ENCODE data around the gene S1PR2. TPM values are rescaled to one million over a fixed set of nuclear protein-coding genes. Genes with fewer than 3 reads are reported as not detected.

S1PR2 gene
- total and polyA plus RNA-seq, 5 donors, result 3.5 to 18.8 (median 8.9) TPM

DNA sequence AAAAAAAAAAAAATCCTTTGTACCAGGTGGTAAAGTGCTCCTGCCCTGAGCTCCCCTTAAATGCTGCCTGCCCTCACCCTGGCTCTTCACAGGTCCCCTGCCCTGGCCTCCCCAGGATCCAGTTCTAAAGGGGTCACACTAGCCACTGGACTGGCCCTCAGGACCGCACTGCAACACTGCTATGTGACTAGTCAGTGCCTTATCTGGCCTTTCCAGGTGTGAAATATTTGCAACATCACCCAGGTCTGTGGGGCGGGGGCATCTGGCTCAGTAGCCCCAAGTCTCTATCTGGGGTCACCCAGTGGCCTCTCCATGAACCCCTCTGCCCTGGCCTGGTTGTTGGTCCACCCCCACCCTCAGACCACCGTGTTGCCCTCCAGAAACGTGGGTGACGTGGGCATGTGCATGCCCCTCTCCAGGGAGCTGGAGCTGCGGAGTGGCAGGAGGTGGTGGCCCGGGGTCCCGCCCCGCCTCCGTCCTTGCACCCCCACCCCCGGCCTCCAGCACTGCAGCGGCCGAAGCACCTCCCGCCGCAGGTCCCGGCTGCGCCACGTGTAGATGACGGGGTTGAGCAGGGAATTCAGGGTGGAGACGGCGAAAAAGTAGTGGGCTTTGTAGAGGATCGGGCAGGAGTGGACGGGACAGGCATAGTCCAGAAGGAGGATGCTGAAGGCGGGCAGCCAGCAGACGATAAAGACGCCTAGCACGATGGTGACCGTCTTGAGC is 7.5 kb downstream of the S1PR2 start:
- no peak for ATAC-seq
- WGBS, result 95% methylated on average over 28 of the region's 28 CpGs
- Histone ChIP-seq H3K4me3 (ENCODE audit: low read length) (no peak overlapping the region), H3K4me1 (ENCODE audit: control insufficient read depth, insufficient read depth, low read length) (peaks cover 3% of the 10 kb centered on the region), H3K27me3 (ENCODE audit: control insufficient read depth, insufficient read depth) (no peaks in the 10 kb centered on the region), H3K9me3 (ENCODE audit: control insufficient read depth, low read length) (no peaks in the 10 kb centered on the region), H3K27ac (ENCODE audit: low read length) (no peak overlapping the region)
- no peak for DNase-seq
- intact Hi-C loops (cut with DNase I), result no loop called here

DNA sequence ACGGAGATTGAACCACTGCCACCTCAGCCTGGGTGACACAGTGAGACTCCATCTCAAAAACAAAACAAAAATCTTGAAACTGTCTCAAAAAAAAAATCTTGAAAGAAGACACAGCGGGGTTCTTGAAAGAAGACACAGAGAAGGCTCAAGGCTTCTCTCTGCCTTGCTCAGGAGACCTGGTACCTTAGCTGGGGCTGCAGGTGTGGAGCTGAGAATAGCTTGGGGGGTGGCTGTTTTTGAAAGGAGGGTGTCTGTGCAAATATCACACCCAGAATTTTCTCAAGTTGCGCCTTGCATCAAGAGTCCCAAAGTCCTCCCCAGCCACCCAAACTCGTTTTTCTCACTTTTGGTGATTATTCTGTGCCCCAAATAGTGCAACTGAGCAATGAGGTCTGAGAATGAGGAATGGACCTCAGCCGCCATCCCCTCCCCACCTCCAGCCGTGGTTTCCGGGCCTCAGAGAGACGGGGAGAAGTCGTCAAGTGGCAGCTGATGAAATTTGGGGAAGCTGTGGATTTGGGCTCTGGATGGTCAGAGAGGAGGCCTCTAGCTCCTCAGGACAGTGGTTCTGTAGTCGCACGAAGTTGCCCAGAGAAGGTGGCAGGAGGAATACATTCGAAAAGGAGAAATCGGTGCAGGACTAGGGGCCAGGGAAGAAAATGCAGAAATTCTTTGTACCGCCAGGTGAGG is 8.8 kb downstream of the S1PR2 start:
- no peak for DNase-seq
- no peak for ATAC-seq

DNA sequence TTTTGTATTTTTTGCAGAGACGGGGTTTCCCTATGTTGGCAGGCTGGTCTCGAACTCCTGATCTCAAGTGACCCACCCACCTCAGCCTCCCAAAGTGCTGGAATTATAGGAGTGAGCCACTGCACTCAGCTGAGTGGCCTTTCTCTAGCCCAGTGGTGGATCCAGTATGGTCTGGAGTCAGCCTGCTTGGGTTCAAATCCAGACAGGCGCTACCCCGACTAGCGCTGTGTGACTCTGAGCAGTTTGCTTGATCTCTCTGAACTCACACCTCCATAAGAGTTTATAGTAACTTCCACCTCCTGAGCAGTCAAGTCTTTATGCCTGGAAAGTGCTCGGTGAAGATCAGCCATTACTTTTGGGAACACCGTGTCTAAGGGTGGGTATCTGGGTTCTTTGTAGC is 10.4 kb downstream of the S1PR2 start:
- Histone ChIP-seq H3K9me3 (ENCODE audit: control insufficient read depth, low read length) (no peaks in the 10 kb centered on the region), H3K27ac (ENCODE audit: low read length) (no peak overlapping the region), H3K4me3 (ENCODE audit: low read length) (no peak overlapping the region), H3K27me3 (ENCODE audit: control insufficient read depth, insufficient read depth) (no peaks in the 10 kb centered on the region), H3K4me1 (ENCODE audit: control insufficient read depth, insufficient read depth, low read length) (no peaks in the 10 kb centered on the region)
- ATAC-seq (no peak), DNase-seq (no peak)
- WGBS, result 85% methylated on average over 7 of the region's 7 CpGs
- intact Hi-C loops (cut with DNase I), result no loop called here

More for the DNA sequence above, 8.8 kb downstream of the S1PR2 start:
- intact Hi-C loops (cut with DNase I), result no loop called here
- Histone ChIP-seq H3K4me1 (ENCODE audit: control insufficient read depth, insufficient read depth, low read length) (peaks cover 3% of the 10 kb centered on the region), H3K27ac (ENCODE audit: low read length) (no peak overlapping the region), H3K27me3 (ENCODE audit: control insufficient read depth, insufficient read depth) (no peaks in the 10 kb centered on the region), H3K4me3 (ENCODE audit: low read length) (no peak overlapping the region), H3K9me3 (ENCODE audit: control insufficient read depth, low read length) (no peaks in the 10 kb centered on the region)
- WGBS, result 77% methylated on average over 14 of the region's 14 CpGs

DNA sequence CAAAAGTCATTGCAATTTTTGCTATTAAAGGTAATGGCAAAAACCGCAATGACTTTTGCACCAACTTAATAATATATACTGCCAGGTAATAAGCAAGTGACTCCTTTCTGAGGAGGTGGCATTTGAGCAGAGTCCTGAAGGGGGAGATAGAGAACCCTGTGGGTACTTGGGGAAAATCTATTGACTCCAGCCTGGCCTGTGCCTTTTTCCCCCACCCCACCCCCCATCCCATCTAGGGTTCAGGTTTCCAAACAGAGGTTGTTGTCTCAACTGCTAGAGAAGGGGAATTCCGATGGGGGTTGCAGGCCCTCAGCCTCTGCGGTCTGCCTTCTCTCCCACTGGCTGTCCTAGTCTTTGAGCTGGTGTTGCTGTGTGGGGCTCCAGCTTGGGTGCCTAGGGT is 11.5 kb downstream of the S1PR2 start:
- no peaks in the 10 kb centered on the region for H3K9me3 ChIP-seq (ENCODE audit: control insufficient read depth, low read length)
- DNase-seq, result no peak
- intact Hi-C loops (cut with DNase I), result no loop called here
- H3K4me3 ChIP-seq (ENCODE audit: low read length), result no peak overlapping the region
- ATAC-seq, result peak in 1 of 2 donors; percentile 8
- WGBS, result 51% methylated on average over 3 of the region's 3 CpGs
- H3K27ac ChIP-seq (ENCODE audit: low read length), result no peak overlapping the region
- H3K4me1 ChIP-seq (ENCODE audit: control insufficient read depth, insufficient read depth, low read length), result no peaks in the 10 kb centered on the region
- no peaks in the 10 kb centered on the region for H3K27me3 ChIP-seq (ENCODE audit: control insufficient read depth, insufficient read depth)

DNA sequence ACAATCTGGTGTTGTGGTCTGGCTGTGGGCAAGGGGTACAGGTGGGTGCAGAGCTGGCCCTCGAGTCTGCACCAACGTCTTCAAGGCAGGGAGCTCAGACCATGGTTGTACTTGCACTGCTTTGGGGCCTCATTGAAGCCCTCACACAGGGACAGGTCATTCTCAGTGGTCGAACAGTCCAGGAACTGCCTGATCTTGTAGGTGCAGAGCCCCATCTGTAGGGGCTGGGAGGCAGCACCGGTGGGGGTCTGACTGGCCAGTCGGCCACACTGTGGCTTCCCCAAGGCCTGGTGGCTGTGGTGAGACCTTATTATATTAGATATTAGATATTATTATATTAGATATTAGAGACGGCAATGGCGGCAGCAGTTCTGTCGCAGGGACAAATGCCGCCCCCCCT is 14.0 kb downstream of the S1PR2 start:
- WGBS, result 88% methylated on average over 9 of the region's 9 CpGs
- Histone ChIP-seq H3K27me3 (ENCODE audit: control insufficient read depth, insufficient read depth) (no peaks in the 10 kb centered on the region), H3K9me3 (ENCODE audit: control insufficient read depth, low read length) (no peaks in the 10 kb centered on the region), H3K4me3 (ENCODE audit: low read length) (no peak overlapping the region), H3K27ac (ENCODE audit: low read length) (no peak overlapping the region), H3K4me1 (ENCODE audit: control insufficient read depth, insufficient read depth, low read length) (no peaks in the 10 kb centered on the region)
- intact Hi-C loops (cut with DNase I), result no loop called here
- ATAC-seq (no peak), DNase-seq (no peak)

DNA sequence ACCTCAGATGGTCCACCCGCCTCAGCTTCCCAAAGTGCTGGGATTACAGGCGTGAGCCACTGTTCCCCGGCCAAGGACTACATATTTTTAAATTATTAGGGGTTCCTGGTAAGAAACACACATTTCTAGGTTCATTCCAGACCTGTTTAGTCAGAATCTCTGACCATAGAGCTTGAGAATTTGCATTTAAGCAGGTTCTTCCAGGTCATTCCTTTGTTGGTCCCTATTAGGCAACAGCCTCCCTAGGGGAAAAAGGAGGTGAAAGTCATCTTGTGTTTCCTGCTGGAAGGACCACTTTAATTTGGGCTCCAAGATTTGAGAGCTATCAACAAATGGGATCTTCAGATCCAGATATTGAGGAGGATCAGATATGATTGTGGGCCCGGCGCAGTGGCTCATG is 16.3 kb downstream of the S1PR2 start:
- Histone ChIP-seq H3K27ac (ENCODE audit: low read length) (no peak overlapping the region), H3K4me3 (ENCODE audit: low read length) (no peak overlapping the region), H3K27me3 (ENCODE audit: control insufficient read depth, insufficient read depth) (no peaks in the 10 kb centered on the region), H3K9me3 (ENCODE audit: control insufficient read depth, low read length) (no peaks in the 10 kb centered on the region), H3K4me1 (ENCODE audit: control insufficient read depth, insufficient read depth, low read length) (no peaks in the 10 kb centered on the region)
- ATAC-seq (no peak), DNase-seq (no peak)
- intact Hi-C loops (cut with DNase I), result no loop called here
- 96% methylated on average over 5 of the region's 5 CpGs for WGBS

DNA sequence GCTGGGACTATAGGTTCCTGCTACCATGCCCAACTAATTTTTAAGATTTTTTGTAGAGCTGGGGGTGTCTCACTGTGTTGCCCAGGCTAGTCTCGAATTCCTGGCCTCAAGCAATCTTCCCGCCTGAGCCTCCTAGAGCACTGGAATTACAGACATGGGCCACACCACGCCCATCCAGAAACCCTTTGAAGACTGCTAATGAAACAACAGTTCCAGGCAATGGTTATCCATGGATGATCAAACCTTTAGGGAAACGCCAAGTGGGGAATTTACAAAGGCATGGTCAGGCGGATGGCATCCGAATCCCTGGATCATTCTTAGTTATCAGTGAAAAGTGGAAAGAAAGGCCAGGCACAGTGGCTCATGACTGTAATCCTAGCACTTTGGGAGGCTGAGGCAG is 19.4 kb downstream of the S1PR2 start:
- H3K4me1 ChIP-seq (ENCODE audit: control insufficient read depth, insufficient read depth, low read length), result no peaks in the 10 kb centered on the region
- no peak overlapping the region for H3K4me3 ChIP-seq (ENCODE audit: low read length)
- no peak overlapping the region for H3K27ac ChIP-seq (ENCODE audit: low read length)
- intact Hi-C loops (cut with DNase I), result no loop called here
- no peaks in the 10 kb centered on the region for H3K27me3 ChIP-seq (ENCODE audit: control insufficient read depth, insufficient read depth)
- ATAC-seq (no peak), DNase-seq (no peak)
- peaks cover 2% of the 10 kb centered on the region for H3K9me3 ChIP-seq (ENCODE audit: control insufficient read depth, low read length)
- 90% methylated on average over 6 of the region's 6 CpGs for WGBS

DNA sequence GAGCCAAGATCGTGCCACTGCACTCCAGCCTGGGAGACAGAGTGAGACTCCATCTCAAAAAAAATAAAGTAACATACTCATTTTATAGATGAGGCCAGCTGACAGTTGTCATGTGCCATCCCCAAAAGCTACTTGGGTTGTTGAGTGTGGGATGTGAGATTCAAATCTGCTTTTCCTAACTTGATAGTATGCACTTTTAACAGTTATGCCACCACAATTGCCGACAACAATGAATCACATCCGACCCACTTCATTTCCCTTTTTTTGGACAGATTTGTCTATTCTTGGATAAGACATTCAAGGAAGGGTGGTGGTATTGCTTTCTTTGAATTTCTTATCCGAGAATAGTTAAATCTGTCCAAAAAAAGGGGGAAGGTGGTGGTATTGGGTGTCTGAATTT is 20.1 kb downstream of the S1PR2 start:
- peaks cover 2% of the 10 kb centered on the region for H3K9me3 ChIP-seq (ENCODE audit: control insufficient read depth, low read length)
- no peak overlapping the region for H3K27ac ChIP-seq (ENCODE audit: low read length)
- no peak overlapping the region for H3K4me3 ChIP-seq (ENCODE audit: low read length)
- WGBS, result 77% methylated on average over 4 of the region's 4 CpGs
- H3K27me3 ChIP-seq (ENCODE audit: control insufficient read depth, insufficient read depth), result no peaks in the 10 kb centered on the region
- DNase-seq (no peak), ATAC-seq (no peak)
- intact Hi-C loops (cut with DNase I), result no loop called here
- H3K4me1 ChIP-seq (ENCODE audit: control insufficient read depth, insufficient read depth, low read length), result no peaks in the 10 kb centered on the region

DNA sequence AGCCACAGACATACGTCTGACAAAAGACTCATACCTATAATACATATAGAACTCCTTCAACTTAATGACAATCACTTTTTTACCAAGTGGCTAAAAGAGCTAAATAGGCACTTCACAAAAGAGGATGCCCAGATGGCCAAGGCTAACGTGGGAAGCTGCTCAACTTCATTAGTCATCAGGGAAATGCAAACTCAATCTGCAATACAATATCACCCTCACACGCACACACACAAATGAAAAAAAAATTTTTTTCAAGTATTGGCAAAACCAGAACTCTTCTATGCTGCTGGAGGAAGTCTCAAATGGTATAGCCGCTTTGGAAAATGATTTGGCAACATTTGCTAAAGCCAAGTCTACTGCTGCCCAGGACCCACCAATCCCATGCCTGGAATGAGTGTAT is 21.8 kb downstream of the S1PR2 start:
- H3K4me3 ChIP-seq (ENCODE audit: low read length), result no peak overlapping the region
- no peaks in the 10 kb centered on the region for H3K27me3 ChIP-seq (ENCODE audit: control insufficient read depth, insufficient read depth)
- peaks cover 2% of the 10 kb centered on the region for H3K9me3 ChIP-seq (ENCODE audit: control insufficient read depth, low read length)
- WGBS, result 64% methylated on average over 4 of the region's 4 CpGs
- ATAC-seq (no peak), DNase-seq (no peak)
- H3K4me1 ChIP-seq (ENCODE audit: control insufficient read depth, insufficient read depth, low read length), result no peaks in the 10 kb centered on the region
- no peak overlapping the region for H3K27ac ChIP-seq (ENCODE audit: low read length)
- intact Hi-C loops (cut with DNase I), result no loop called here

DNA sequence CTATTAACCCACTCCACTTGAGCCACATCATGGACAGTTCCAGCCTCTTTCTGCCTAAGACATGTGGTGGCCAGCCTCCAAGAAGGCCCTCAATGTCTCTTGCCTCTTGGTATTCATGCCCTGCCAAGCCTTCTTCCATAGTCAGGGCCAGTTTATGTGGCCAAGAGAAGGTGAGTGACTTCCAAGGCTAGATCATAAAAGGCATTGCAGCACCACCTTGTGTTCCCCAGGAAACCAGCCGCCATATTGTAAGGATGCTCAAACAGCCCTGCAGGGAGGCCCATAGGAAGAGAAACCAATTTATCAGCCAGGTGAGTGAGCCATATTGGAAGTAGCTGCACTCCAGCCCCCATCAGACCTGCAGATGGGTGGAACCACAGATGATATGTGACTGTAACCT is 24.1 kb downstream of the S1PR2 start:
- ATAC-seq (no peak), DNase-seq (no peak)
- H3K27me3 ChIP-seq (ENCODE audit: control insufficient read depth, insufficient read depth), result no peaks in the 10 kb centered on the region
- no peak overlapping the region for H3K4me3 ChIP-seq (ENCODE audit: low read length)
- 100% methylated on average over 1 of the region's 1 CpG for WGBS
- H3K27ac ChIP-seq (ENCODE audit: low read length), result no peak overlapping the region
- intact Hi-C loops (cut with DNase I), result no loop called here
- peaks cover 2% of the 10 kb centered on the region for H3K9me3 ChIP-seq (ENCODE audit: control insufficient read depth, low read length)
- no peaks in the 10 kb centered on the region for H3K4me1 ChIP-seq (ENCODE audit: control insufficient read depth, insufficient read depth, low read length)

DNA sequence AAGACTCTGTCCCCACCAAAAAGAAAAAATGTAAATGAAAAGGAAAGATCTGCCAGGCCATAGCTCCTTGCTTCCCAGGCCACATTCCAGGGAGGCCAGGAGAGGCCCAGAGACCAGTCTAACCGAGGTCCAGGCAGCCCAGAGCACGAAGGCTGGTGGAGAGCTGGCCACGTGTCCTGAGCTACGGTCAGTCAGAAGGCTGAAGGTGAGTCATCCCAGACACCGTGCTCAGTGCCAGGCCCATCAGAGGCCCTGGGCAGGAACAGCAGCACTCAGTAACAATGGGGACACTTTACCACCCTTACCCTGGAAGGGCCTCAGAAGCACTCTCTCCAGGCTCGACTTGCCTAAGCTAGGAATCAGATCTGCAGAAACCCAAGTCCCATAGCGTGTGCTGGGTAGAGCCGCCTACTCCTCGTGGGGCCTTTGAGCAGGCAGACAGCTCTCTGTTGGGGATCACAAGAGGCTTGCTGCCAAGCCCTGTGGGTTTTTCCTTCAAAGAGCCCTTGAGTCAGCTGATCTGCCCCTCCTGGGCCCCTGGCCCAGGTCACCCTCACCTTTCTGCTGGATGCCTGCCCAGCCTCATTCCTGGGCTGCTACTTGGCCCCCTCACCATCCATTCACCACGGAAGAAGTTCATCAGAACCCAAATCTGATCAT is 24.8 kb downstream of the S1PR2 start:
- intact Hi-C loops (cut with DNase I), result no loop called here
- WGBS, result 86% methylated on average over 10 of the region's 10 CpGs
- no peak for ATAC-seq

More for the DNA sequence above, 24.8 kb downstream of the S1PR2 start:
- no peak overlapping the region for H3K4me3 ChIP-seq (ENCODE audit: low read length)
- no peak for DNase-seq
- H3K4me1 ChIP-seq (ENCODE audit: control insufficient read depth, insufficient read depth, low read length), result no peaks in the 10 kb centered on the region
- H3K27ac ChIP-seq (ENCODE audit: low read length), result no peak overlapping the region
- H3K9me3 ChIP-seq (ENCODE audit: control insufficient read depth, low read length), result peaks cover 2% of the 10 kb centered on the region
- H3K27me3 ChIP-seq (ENCODE audit: control insufficient read depth, insufficient read depth), result no peaks in the 10 kb centered on the region

Measured in right cardiac atrium (tissue), 5 donors.